HFFc6 (cell line): Measurements from ENCODE around the gene STIM2. TPM values are rescaled to one million over a fixed set of nuclear protein-coding genes. Genes with fewer than 3 reads are reported as not detected.

Experiments
- DNase-seq: peaks from one replicate; pipeline ENCODE4 v3.0.0-alpha.2; 2018
- H3K27ac Mint-ChIP-seq: 2 replicates; pipeline ENCODE4 v1.8.0; 2020; ENCODE audit warnings: mild to moderate bottlenecking, mixed read lengths
- H3K27me3 Mint-ChIP-seq: 2 replicates; pipeline ENCODE4 v1.8.0; 2021; ENCODE audit warnings: mild to moderate bottlenecking, moderate library complexity, mixed read lengths; ENCODE audit not compliant: insufficient read depth
- H3K36me3 Mint-ChIP-seq: 2 replicates; pipeline ENCODE4 v1.8.0; 2021; ENCODE audit warnings: low read depth, mixed read lengths
- H3K4me1 Mint-ChIP-seq: 2 replicates; pipeline ENCODE4 v1.8.0; 2020; ENCODE audit warnings: low read depth, mixed read lengths
- H3K4me3 Mint-ChIP-seq: 2 replicates; pipeline ENCODE4 v1.8.0; 2020; ENCODE audit warnings: mild to moderate bottlenecking, moderate library complexity, mixed read lengths
- H3K9me3 Mint-ChIP-seq: 2 replicates; pipeline ENCODE4 v1.8.0; 2020; ENCODE audit warnings: mild to moderate bottlenecking, mixed read lengths
- total RNA-seq, 6 experiments: library from RNA; stranded (reverse); fragmentation: NEBNext Ultra II Directional; extraction: Animal tissue kit (Norgen Biotek cat#: 25700); gene quantifications; 2 replicates in 1 of 6; 3 replicates in 5 of 6; pipeline ENCODE4 v1.2.3, GENCODE V29; 2021
- TF ChIP-seq, protein P1 (sequence below): fragments of 200-600 bp; sonication (generic); IDR thresholded peaks from 2 replicates; pipeline ENCODE4 v1.5.0; 2021; ENCODE audit warnings: antibody characterized with exemption, mild to moderate bottlenecking

The STIM2 gene
- total RNA-seq, 6 experiments from 2014 or later = 13.7 to 17.1 (median 16.0) TPM

DNA sequence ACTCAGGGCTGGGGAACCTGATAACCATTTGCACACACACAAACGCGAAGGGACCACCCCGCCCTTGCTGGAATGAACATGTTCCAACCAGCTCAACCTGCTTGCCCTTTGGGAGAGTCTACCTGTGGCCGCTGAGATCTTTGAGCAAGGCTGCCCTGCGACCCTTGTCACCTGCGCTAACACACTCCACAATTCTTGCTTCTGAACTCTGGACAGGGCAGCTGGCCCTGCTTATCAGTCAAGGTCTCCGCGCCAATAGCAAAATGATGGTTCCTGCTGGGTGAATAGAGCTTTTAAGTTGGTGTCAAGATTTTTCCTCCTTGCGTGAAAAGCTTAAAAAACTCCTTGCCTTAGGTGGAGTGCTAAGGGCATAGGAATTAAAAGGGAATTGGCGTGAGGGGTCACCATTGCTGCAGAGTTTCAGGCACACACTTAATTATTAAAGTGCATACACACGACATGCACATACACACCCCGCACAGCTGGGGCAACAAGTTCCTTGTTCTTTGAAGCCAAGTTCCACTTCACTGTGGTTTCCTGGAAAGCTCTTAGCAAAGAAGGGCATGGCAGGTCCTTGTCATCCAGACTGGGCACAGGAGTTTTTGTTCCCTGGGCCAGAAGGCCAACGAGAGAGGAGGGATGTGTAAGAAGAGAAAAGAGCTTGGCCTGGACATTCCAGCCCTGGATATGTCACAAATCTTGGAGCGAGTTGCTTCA is 207.7 kb downstream of the STIM2 start:
- no peak overlapping the region for H3K27ac Mint-ChIP-seq
- no peak for DNase-seq
- TF ChIP-seq, protein P1, sequence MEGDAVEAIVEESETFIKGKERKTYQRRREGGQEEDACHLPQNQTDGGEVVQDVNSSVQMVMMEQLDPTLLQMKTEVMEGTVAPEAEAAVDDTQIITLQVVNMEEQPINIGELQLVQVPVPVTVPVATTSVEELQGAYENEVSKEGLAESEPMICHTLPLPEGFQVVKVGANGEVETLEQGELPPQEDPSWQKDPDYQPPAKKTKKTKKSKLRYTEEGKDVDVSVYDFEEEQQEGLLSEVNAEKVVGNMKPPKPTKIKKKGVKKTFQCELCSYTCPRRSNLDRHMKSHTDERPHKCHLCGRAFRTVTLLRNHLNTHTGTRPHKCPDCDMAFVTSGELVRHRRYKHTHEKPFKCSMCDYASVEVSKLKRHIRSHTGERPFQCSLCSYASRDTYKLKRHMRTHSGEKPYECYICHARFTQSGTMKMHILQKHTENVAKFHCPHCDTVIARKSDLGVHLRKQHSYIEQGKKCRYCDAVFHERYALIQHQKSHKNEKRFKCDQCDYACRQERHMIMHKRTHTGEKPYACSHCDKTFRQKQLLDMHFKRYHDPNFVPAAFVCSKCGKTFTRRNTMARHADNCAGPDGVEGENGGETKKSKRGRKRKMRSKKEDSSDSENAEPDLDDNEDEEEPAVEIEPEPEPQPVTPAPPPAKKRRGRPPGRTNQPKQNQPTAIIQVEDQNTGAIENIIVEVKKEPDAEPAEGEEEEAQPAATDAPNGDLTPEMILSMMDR = no peak
- H3K36me3 Mint-ChIP-seq = no peaks in the 10 kb centered on the region
- no peaks in the 10 kb centered on the region for H3K4me1 Mint-ChIP-seq
- H3K9me3 Mint-ChIP-seq = no peaks in the 10 kb centered on the region; the same call in 1 of the 2 replicates
- no peak overlapping the region for H3K4me3 Mint-ChIP-seq
- H3K27me3 Mint-ChIP-seq = peaks cover 4% of the 10 kb centered on the region
